HEK293 (cell line): ENCODE data around the gene SNAP47.

ENCODE experiments used
- ZNF561 ChIP-seq: fragments of 450-650 bp; IDR thresholded peaks from 2 replicates; pipeline ENCODE4 v1.5.1; 2018; ENCODE audit warnings: missing biosample characterization, missing genetic modification characterization, borderline replicate concordance
- TF ChIP-seq, protein P1 (sequence below): fragments of 450-650 bp; formaldehyde crosslinking; IDR thresholded peaks from 2 replicates; pipeline ENCODE4 v1.5.1; 2016; ENCODE audit warnings: missing biosample characterization, missing genetic modification characterization
- TF ChIP-seq, protein P2 (sequence below): fragments of 450-650 bp; formaldehyde crosslinking; IDR thresholded peaks from 2 replicates; pipeline ENCODE4 v1.5.1; 2016; ENCODE audit warnings: missing biosample characterization, missing genetic modification characterization

DNA sequence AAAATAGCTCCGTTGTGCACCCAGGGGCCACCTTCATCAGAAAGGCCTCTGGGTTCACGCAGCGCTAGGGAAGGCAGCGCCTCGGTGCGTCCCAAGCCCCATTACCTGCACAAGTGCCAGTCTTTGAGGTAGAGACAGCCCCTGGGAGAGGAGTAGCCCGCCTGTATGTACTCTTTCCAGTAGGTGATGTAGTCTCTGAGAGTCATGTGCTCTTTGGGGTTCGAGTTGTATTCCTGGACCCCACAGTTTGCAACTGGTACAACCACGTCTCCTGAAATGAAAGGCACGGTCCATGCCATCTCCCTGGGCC, 734 bp upstream of the SNAP47 start:
- no peak for TF ChIP-seq ZNF561
- TF ChIP-seq, protein P1, sequence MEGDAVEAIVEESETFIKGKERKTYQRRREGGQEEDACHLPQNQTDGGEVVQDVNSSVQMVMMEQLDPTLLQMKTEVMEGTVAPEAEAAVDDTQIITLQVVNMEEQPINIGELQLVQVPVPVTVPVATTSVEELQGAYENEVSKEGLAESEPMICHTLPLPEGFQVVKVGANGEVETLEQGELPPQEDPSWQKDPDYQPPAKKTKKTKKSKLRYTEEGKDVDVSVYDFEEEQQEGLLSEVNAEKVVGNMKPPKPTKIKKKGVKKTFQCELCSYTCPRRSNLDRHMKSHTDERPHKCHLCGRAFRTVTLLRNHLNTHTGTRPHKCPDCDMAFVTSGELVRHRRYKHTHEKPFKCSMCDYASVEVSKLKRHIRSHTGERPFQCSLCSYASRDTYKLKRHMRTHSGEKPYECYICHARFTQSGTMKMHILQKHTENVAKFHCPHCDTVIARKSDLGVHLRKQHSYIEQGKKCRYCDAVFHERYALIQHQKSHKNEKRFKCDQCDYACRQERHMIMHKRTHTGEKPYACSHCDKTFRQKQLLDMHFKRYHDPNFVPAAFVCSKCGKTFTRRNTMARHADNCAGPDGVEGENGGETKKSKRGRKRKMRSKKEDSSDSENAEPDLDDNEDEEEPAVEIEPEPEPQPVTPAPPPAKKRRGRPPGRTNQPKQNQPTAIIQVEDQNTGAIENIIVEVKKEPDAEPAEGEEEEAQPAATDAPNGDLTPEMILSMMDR (tag by site-specific recombination), result no peak
- TF ChIP-seq, protein P2, sequence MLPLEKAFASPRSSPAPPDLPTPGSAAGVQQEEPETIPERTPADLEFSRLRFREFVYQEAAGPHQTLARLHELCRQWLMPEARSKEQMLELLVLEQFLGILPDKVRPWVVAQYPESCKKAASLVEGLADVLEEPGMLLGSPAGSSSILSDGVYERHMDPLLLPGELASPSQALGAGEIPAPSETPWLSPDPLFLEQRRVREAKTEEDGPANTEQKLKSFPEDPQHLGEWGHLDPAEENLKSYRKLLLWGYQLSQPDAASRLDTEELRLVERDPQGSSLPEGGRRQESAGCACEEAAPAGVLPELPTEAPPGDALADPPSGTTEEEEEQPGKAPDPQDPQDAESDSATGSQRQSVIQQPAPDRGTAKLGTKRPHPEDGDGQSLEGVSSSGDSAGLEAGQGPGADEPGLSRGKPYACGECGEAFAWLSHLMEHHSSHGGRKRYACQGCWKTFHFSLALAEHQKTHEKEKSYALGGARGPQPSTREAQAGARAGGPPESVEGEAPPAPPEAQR (tag by site-specific recombination), result no peak
